Spleen (tissue), 11 donors: ENCODE measurements around the gene JARID2. TPM values are rescaled to one million over a fixed set of nuclear protein-coding genes. Genes with fewer than 3 reads are reported as not detected.

Experiments
- DNase-seq: peaks from one replicate; pipeline ENCODE4 v3.0.0-alpha.2; 2020
- H3K27ac ChIP-seq, 8 donors: fragments of 200-600 bp; sonication (generic) in 7 of 8; 1 replicate in 4 of 8; 2 replicates in 4 of 8; pipeline versions ENCODE4 v1.5.0 to v1.8.0; 2016 to 2021; ENCODE audit warnings: inconsistent platforms in 4 of 8, mild to moderate bottlenecking in 4 of 8, moderate library complexity in 1 of 8
- H3K27me3 ChIP-seq, 7 donors: fragments of 200-600 bp; sonication (generic) in 6 of 7; replicated peaks in 1 of 7; 1 replicate in 4 of 7; 2 replicates in 3 of 7; pipeline versions ENCODE4 v1.5.0 to v1.8.0; 2016 to 2021; ENCODE audit warnings: inconsistent platforms in 3 of 7, mild to moderate bottlenecking in 1 of 7
- H3K36me3 ChIP-seq, 6 donors: fragments of 200-600 bp; sonication (generic) in 5 of 6; 1 replicate in 4 of 6; 2 replicates in 2 of 6; pipeline versions ENCODE4 v1.5.0 to v1.8.0; 2016 to 2021; ENCODE audit warnings: inconsistent platforms in 2 of 6
- H3K4me1 ChIP-seq, 6 donors: fragments of 200-600 bp; sonication (generic) in 5 of 6; 1 replicate in 3 of 6; 2 replicates in 3 of 6; pipeline versions ENCODE4 v1.5.0 to v1.8.0; 2016 to 2021; ENCODE audit warnings: inconsistent platforms in 3 of 6
- H3K4me3 ChIP-seq, 8 donors: fragments of 200-600 bp; sonication (generic) in 7 of 8; 1 replicate in 4 of 8; 2 replicates in 4 of 8; pipeline versions ENCODE4 v1.5.0 to v1.8.0; 2016 to 2021; ENCODE audit warnings: inconsistent platforms in 4 of 8, mild to moderate bottlenecking in 4 of 8, moderate library complexity in 2 of 8
- H3K9me3 ChIP-seq, 8 donors: fragments of 200-600 bp; sonication (generic) in 7 of 8; 1 replicate in 4 of 8; 2 replicates in 4 of 8; pipeline versions ENCODE4 v1.5.0 to v1.8.0; 2016 to 2021; ENCODE audit warnings: inconsistent platforms in 4 of 8
- POLR2A ChIP-seq, 3 donors: fragments of 450-650 bp; IDR thresholded peaks; one replicate each; pipeline ENCODE4 v1.5.1; 2017; ENCODE audit warnings: antibody characterized with exemption in 3 of 3, mild to moderate bottlenecking in 1 of 3
- POLR2AphosphoS5 ChIP-seq, 3 donors: sonication (generic); formaldehyde crosslinking; IDR thresholded peaks; one replicate each; pipeline ENCODE4 v1.5.1; 2017; ENCODE audit warnings: antibody characterized with exemption in 3 of 3
- WGBS, 5 donors: extraction: QIAGEN DNeasy Blood & Tissue Kit in 3 of 5; methylation state at CpG; one replicate each; pipeline versions ENCODE4 v1.1.5 to v1.1.7; 2013 to 2018; 5-methylcytosine and 5-hydroxymethylcytosine counted together
- intact Hi-C: fragments of 100-400 bp; cut with DNase I; formaldehyde crosslinking; loops from one replicate; pipeline ENCODE4 v1.15.0; 2023; ENCODE audit warnings: low total_unique reads
- polyA plus RNA-seq, 3 donors: library from polyadenylated mRNA; stranded (reverse); fragments of 200-250 nt; gene quantifications; one replicate each; pipeline ENCODE4 v1.2.1, GENCODE V29; 2013
- total RNA-seq, 7 donors: library from RNA; depleted of rRNA in 3 of 7; stranded (reverse); fragments of >200 nt in 3 of 7; fragmentation: NEBNext Ultra II Directional in 4 of 7; extraction: Animal tissue kit (Norgen Biotek cat#: 25700) in 4 of 7; gene quantifications; one replicate each; pipeline versions ENCODE4 v1.1.0 to v1.2.1, GENCODE V29; 2016 to 2021
- TF ChIP-seq, protein P1 (sequence below), 11 experiments: fragments of 200-600 bp in 7 of 11; fragments of 450-650 bp in 4 of 11; sonication (generic) in 4 of 11; IDR thresholded peaks in 8 of 11; conservative IDR thresholded peaks in 3 of 11; 1 replicate in 7 of 11; 2 replicates in 4 of 11; pipeline versions ENCODE4 v1.4.0 to v1.8.0; 2016 to 2021; ENCODE audit warnings: antibody characterized with exemption in 11 of 11, inconsistent platforms in 4 of 11, mild to moderate bottlenecking in 1 of 11
- donor health status: healthy with polysubstance abuse.
- donor health status: DM: no; HTN: no; CAD: no; lungs with moderate emphysema.
- donor health status: DM: no; HTN: no; CAD: no.
- donor health status: Bipolar disorder and iron deficiency.
- donor health status: healthy.
- donor health status: DM: no; HTN: no; CAD: no.
- donor health status: DM: yes; HTN: yes; CAD: no.

JARID2 gene
- total and polyA plus RNA-seq, 10 donors, result 4.4 to 27.1 (median 20.6) TPM

DNA sequence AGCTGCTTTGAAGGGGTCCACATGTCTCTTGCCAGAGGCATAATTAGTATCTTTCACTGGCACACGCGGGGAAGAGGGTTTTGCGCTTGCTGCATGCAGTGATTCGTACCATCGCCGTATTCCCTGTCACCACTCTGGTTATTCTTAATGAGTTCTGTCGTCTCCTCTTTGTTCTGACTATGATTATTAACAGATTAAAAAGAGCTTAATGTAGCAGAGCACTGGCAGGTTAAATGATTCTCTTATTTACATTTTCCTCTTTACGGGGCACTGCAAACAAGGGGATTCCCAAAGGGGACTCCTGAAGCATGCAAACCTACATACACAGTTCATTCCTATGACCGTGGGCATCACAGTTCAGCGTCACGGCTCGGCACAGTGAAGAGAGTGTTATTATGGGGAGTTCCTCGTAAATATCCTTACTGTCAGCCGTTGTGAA, 212.2 kb downstream of the JARID2 start:
- peak overlapping the region in 1 of 8 donors; percentile 2 for H3K4me3 ChIP-seq
- no peak for TF ChIP-seq POLR2A (IDR thresholded peaks at IDR 0.05)
- TF ChIP-seq, protein P1, sequence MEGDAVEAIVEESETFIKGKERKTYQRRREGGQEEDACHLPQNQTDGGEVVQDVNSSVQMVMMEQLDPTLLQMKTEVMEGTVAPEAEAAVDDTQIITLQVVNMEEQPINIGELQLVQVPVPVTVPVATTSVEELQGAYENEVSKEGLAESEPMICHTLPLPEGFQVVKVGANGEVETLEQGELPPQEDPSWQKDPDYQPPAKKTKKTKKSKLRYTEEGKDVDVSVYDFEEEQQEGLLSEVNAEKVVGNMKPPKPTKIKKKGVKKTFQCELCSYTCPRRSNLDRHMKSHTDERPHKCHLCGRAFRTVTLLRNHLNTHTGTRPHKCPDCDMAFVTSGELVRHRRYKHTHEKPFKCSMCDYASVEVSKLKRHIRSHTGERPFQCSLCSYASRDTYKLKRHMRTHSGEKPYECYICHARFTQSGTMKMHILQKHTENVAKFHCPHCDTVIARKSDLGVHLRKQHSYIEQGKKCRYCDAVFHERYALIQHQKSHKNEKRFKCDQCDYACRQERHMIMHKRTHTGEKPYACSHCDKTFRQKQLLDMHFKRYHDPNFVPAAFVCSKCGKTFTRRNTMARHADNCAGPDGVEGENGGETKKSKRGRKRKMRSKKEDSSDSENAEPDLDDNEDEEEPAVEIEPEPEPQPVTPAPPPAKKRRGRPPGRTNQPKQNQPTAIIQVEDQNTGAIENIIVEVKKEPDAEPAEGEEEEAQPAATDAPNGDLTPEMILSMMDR (IDR thresholded peaks at IDR 0.05 in 8 of 11, conservative IDR thresholded peaks at IDR 0.05 in 3 of 11), result no peak
- no peak for TF ChIP-seq POLR2AphosphoS5 (IDR thresholded peaks at IDR 0.05)
- H3K27me3 ChIP-seq, result no peaks in the 10 kb centered on the region
- no peak overlapping the region for H3K27ac ChIP-seq
- intact Hi-C loops, result no loop called here
- H3K4me1 ChIP-seq, result peaks cover 9 to 96% (median 63%) of the 10 kb centered on the region in 6 donors
- WGBS, 5 donors, result 59 to 76% (median 68%) methylated on average over 14 of the region's 14 CpGs
- no peak for DNase-seq
- peaks cover 0 to 29% (median 0%) of the 10 kb centered on the region in 6 donors for H3K36me3 ChIP-seq
- H3K9me3 ChIP-seq, result no peaks in the 10 kb centered on the region

DNA sequence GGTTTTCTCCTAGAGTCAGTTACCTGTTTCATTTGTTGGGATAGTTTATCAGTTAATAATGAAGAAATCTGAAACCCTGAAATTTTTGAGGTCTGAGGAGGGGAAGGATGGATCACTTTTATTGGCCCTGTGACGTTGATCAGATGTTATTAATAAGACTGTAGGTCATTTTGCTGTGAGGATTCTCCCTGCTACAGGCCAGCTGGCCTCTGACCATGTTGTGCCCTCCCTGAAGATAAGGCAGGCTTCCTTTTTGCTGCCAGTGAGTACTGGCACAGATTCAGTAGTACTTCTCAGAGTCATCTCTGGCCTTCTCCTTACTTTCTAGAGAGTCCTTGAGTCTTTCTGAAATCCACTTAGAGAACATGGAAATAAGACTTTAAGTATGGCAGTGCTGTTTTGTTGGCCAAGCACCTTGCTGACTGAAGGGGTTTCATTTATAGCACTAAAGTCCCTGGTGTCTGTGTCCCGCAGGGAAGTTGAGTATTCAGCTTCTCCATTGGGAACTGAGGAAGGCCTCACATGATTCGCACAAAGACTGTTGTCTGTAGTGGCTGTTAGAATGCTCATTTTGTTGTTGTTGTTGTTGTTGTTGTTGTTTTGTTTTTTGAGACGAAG, 214.3 kb downstream of the JARID2 start:
- no peak for DNase-seq
- 82 to 94% (median 88%) methylated on average over 4 of the region's 4 CpGs for WGBS, 5 donors
- TF ChIP-seq POLR2AphosphoS5 (IDR thresholded peaks at IDR 0.05), result no peak
- TF ChIP-seq, protein P1 (IDR thresholded peaks at IDR 0.05 in 8 of 11, conservative IDR thresholded peaks at IDR 0.05 in 3 of 11), result no peak
- no peak for TF ChIP-seq POLR2A (IDR thresholded peaks at IDR 0.05)
- Histone ChIP-seq H3K27me3 (no peaks in the 10 kb centered on the region), H3K27ac (no peak overlapping the region), H3K4me1 (peaks cover 16 to 99% (median 64%) of the 10 kb centered on the region in 6 donors), H3K4me3 (no peak overlapping the region), H3K36me3 (peaks cover 0 to 10% (median 0%) of the 10 kb centered on the region in 6 donors), H3K9me3 (no peaks in the 10 kb centered on the region)
- intact Hi-C loops, result no loop called here

DNA sequence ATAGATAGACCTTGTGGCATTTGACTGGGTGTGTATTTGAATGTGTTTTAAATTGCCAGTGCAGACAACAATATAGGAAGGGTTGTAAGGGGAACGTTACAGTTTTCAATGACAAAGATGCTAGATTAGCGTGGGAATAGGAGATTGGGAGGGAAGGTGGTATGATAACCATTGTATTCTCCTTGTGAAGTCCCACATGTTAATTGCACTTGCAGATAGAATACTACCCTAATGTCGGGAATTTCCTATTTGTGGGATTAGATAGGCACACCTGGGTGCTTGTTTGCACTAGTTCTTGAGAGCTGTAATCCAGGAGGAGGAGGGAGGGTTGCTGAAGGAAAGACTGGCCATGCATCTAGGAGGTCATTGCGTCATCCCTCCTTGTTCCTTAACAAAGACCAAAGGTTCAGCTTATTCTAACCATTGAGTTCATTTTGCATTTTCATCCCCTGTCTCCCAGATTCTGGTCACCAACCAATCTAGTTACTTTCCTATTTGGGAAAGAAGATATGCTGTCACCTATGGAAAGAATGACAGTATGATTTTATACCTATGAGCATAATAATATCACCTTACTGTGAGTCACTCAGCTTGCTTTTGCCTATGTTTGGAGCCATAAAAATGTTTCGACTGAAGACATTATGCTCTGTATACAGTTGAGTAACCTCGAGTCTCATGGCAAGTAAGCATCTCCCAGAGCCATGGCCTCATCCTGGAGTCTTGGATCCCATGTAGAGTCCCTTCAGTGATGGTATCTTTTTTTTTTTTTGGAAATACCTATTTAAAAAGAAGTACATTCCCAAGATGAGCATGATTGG, 215.5 kb downstream of the JARID2 start:
- Histone ChIP-seq H3K27ac (no peak overlapping the region), H3K27me3 (no peaks in the 10 kb centered on the region), H3K4me1 (peaks cover 16 to 95% (median 61%) of the 10 kb centered on the region in 6 donors), H3K4me3 (no peak overlapping the region), H3K36me3 (peaks cover 0 to 5% (median 0%) of the 10 kb centered on the region in 6 donors), H3K9me3 (no peaks in the 10 kb centered on the region)
- WGBS, 5 donors, result 90 to 96% (median 94%) methylated on average over 6 of the region's 6 CpGs
- TF ChIP-seq, protein P1 (IDR thresholded peaks at IDR 0.05 in 8 of 11, conservative IDR thresholded peaks at IDR 0.05 in 3 of 11), result no peak
- TF ChIP-seq POLR2A (IDR thresholded peaks at IDR 0.05), result no peak
- no peak for TF ChIP-seq POLR2AphosphoS5 (IDR thresholded peaks at IDR 0.05)
- no peak for DNase-seq
- intact Hi-C loops, result no loop called here

DNA sequence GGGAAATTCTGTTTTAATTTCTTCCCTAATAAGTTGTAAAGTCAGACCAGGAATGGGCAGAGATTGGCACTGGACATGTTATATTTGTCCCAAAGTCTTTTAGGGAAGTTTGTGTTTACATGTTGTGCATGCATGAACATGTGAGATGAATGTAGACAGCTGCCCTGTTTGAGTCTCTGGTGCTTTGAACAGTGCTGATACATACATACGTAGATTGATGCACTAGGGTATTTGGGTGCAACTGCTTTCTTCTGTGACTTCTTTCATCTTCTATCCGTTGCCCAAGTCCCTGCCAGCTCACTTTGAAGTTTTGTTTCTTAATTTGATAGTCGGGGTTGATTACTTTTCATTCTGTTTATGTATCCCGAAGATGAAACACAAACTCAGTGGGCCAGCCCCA, 216.4 kb downstream of the JARID2 start:
- H3K27ac ChIP-seq, result peak overlapping the region in 1 of 8 donors; percentile 22
- peaks cover 16 to 95% (median 51%) of the 10 kb centered on the region in 6 donors for H3K4me1 ChIP-seq
- 61 to 87% (median 75%) methylated on average over 4 of the region's 4 CpGs for WGBS, 5 donors
- TF ChIP-seq POLR2AphosphoS5 (IDR thresholded peaks at IDR 0.05) (no peak), POLR2A (IDR thresholded peaks at IDR 0.05) (no peak)
- TF ChIP-seq, protein P1 (IDR thresholded peaks at IDR 0.05 in 8 of 11, conservative IDR thresholded peaks at IDR 0.05 in 3 of 11), result no peak
- DNase-seq, result no peak
- H3K4me3 ChIP-seq, result no peak overlapping the region
- intact Hi-C loops, result no loop called here
- no peaks in the 10 kb centered on the region for H3K9me3 ChIP-seq
- H3K36me3 ChIP-seq, result peaks cover 0 to 5% (median 0%) of the 10 kb centered on the region in 6 donors
- no peaks in the 10 kb centered on the region for H3K27me3 ChIP-seq
